Natural killer cell treated with Interleukin-12 subunit alpha and Interleukin-12 subunit beta and Interleukin-15 and Interleukin-18, amount 100 ng/mL, for 72 hours (primary cell): ENCODE results near the gene MACF1. TPM values are rescaled to one million over a fixed set of nuclear protein-coding genes. Genes with fewer than 3 reads are reported as not detected.

ENCODE experiments used
- ATAC-seq, 2 donors: fragments of 150-1000 bp; cut with Tn5 transposase in 1 of 2; sonication (Bioruptor Pico), chemical (Tn5 transposase) in 1 of 2; 2 replicates each; pipeline ENCODE4 v1.10.0; 2021
- DNase-seq: peaks from one replicate; pipeline ENCODE4 v3.0.0; 2022; ENCODE audit warnings: low spot score
- H3K27ac Mint-ChIP-seq, 2 donors: 1 replicate in 1 of 2; 2 replicates in 1 of 2; pipeline ENCODE4 v1.8.0; 2022; ENCODE audit warnings: mixed read lengths in 2 of 2, mild to moderate bottlenecking in 1 of 2, moderate library complexity in 1 of 2
- H3K27me3 Mint-ChIP-seq, 2 donors: 1 replicate in 1 of 2; 2 replicates in 1 of 2; pipeline ENCODE4 v1.8.0; 2022; ENCODE audit warnings: mixed read lengths in 2 of 2
- H3K36me3 Mint-ChIP-seq: one replicate; pipeline ENCODE4 v1.8.0; 2022; ENCODE audit warnings: mixed read lengths
- H3K4me1 Mint-ChIP-seq, 2 donors: 1 replicate in 1 of 2; 2 replicates in 1 of 2; pipeline ENCODE4 v1.8.0; 2022; ENCODE audit warnings: low read depth in 2 of 2, mixed read lengths in 2 of 2, mild to moderate bottlenecking in 1 of 2
- H3K4me3 Mint-ChIP-seq: one replicate; pipeline ENCODE4 v1.8.0; 2022; ENCODE audit warnings: mixed read lengths
- H3K9me3 Mint-ChIP-seq: 2 replicates; pipeline ENCODE4 v1.8.0; 2022; ENCODE audit warnings: mixed read lengths
- total RNA-seq, 2 donors: library from RNA; stranded (reverse); gene quantifications; one replicate each; pipeline ENCODE4 v1.2.3, GENCODE V29; 2022

MACF1 gene
- total RNA-seq, 2 donors from 2014 or later: 370 to 514 TPM

DNA sequence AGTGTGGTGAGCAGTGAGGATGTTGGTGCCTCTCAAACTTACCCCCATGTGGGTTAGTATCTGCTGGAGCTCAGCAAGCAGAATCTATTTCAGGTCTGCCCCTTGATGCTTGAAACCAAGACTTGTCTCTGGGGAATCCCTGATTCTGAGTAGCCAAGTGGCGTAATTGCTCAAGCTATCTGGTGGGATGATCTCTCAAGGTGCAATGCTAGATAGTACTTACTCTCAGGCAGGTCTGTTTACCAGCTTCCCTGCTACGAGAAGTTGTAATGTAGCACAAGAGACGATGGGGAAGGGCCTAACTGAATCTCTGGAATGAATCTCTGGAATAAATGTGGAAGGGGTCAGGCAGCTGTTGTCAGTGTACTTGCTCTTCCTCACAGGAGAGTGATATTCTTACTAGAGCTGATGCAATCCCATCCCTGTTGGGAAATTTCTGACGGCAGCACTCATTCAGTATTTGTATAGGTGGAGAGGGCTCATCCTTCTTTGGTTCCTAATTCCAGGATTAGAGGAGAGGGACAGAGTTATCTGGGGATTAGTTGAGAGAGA, 65.4 kb downstream of the MACF1 start:
- H3K4me3 Mint-ChIP-seq: peak overlapping the region; percentile 52
- H3K36me3 Mint-ChIP-seq: peaks cover 5% of the 10 kb centered on the region
- peaks cover 62 to 71% of the 10 kb centered on the region in 2 donors for H3K4me1 Mint-ChIP-seq
- DNase-seq (no peak), ATAC-seq (peak; percentile 21 to 62)
- H3K9me3 Mint-ChIP-seq: no peaks in the 10 kb centered on the region
- H3K27me3 Mint-ChIP-seq: no peaks in the 10 kb centered on the region
- H3K27ac Mint-ChIP-seq: peak overlapping the region; percentile 25 to 87

- Mint-ChIP-seq H3K9me3 (no peaks in the 10 kb centered on the region), H3K4me1 (peaks cover 58 to 66% of the 10 kb centered on the region in 2 donors), H3K27me3 (no peaks in the 10 kb centered on the region), H3K4me3 (peak overlapping the region; percentile 52), H3K27ac (peak overlapping the region; percentile 25 to 87), H3K36me3 (peaks cover 5% of the 10 kb centered on the region)
- DNase-seq (no peak), ATAC-seq (no peak)
Measured at GRCh38 chr1:39270368-39270767, 65.9 kb downstream of the MACF1 start.

- Mint-ChIP-seq H3K9me3 (no peaks in the 10 kb centered on the region), H3K27ac (peak overlapping the region; percentile 87 to 89), H3K4me3 (peak overlapping the region; percentile 51), H3K36me3 (peaks cover 5% of the 10 kb centered on the region), H3K27me3 (no peaks in the 10 kb centered on the region), H3K4me1 (peaks cover 56 to 58% of the 10 kb centered on the region in 2 donors)
- DNase-seq (no peak), ATAC-seq (peak; percentile 87 to 89)
Measured at GRCh38 chr1:39272027-39272797, 67.7 kb downstream of the MACF1 start.

GRCh38 chr1:39272798-39273469, 68.4 kb downstream of the MACF1 start:
- no peak for DNase-seq
- ATAC-seq: no peak
- Mint-ChIP-seq H3K4me3 (no peak overlapping the region), H3K27ac (peak overlapping the region; percentile 87 to 89), H3K36me3 (peaks cover 5% of the 10 kb centered on the region), H3K9me3 (no peaks in the 10 kb centered on the region), H3K27me3 (no peaks in the 10 kb centered on the region), H3K4me1 (peaks cover 60 to 62% of the 10 kb centered on the region in 2 donors)

DNA sequence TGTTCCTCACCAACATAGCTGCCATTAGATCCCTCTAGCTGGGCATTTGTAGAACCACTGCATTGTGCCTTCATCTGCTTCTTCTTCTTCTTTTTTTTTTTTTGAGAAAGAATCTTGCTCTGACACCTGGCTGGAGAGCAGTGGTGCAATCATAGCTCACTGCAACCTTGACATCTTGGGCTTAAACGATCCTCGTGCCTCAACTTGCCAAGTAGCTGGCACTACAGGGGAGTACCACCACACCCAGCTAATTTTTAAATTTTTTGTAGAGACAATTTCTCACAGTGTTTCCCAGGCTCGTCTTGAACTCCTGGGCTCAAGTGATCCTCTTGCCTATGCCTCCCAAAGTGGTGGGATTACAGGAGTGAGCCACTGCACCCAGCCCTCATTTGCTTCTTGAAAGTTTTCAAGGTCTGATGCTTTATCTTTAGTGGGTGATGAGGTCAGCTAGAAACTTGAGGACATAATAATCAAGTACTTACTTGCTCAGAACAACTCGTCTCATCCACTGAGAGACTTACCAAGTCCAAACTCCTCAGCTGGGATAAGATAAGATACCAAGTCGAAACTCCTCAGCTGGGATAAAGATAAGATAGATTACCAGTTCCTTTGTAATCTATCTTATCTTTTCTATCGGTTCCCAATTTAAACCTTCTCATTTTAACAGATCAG, 71.5 kb downstream of the MACF1 start:
- Mint-ChIP-seq H3K27ac (peak overlapping the region in 1 of 2 donors; percentile 8), H3K4me3 (no peak overlapping the region), H3K36me3 (no peaks in the 10 kb centered on the region), H3K4me1 (peaks cover 33 to 34% of the 10 kb centered on the region in 2 donors), H3K27me3 (no peaks in the 10 kb centered on the region), H3K9me3 (no peaks in the 10 kb centered on the region)
- no peak for ATAC-seq
- DNase-seq: no peak

DNA sequence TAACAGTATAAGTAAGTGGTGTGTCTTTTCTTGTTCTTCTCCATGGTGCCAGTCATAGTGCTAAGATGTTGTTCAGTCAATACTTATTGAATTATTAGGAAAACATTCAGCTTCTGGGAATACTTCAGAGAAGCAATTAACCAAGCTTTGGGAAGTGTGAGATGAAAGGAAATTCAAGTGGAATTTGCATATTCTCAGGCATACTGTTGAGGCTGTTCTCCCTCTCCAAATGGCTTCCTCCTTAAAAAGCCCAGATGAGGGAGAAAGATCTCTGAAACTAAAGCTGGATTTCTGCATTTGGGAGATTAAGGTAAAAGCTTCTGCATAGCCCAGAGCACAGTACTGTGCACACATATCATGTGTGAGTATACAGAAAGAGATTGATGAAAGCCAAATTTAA, 73.4 kb downstream of the MACF1 start:
- no peaks in the 10 kb centered on the region for H3K27me3 Mint-ChIP-seq
- DNase-seq (no peak), ATAC-seq (no peak)
- H3K4me1 Mint-ChIP-seq: peaks cover 19 to 21% of the 10 kb centered on the region in 2 donors
- no peaks in the 10 kb centered on the region for H3K9me3 Mint-ChIP-seq
- no peak overlapping the region for H3K4me3 Mint-ChIP-seq
- peak overlapping the region; percentile 28 to 40 for H3K27ac Mint-ChIP-seq
- peaks cover 7% of the 10 kb centered on the region for H3K36me3 Mint-ChIP-seq

DNA sequence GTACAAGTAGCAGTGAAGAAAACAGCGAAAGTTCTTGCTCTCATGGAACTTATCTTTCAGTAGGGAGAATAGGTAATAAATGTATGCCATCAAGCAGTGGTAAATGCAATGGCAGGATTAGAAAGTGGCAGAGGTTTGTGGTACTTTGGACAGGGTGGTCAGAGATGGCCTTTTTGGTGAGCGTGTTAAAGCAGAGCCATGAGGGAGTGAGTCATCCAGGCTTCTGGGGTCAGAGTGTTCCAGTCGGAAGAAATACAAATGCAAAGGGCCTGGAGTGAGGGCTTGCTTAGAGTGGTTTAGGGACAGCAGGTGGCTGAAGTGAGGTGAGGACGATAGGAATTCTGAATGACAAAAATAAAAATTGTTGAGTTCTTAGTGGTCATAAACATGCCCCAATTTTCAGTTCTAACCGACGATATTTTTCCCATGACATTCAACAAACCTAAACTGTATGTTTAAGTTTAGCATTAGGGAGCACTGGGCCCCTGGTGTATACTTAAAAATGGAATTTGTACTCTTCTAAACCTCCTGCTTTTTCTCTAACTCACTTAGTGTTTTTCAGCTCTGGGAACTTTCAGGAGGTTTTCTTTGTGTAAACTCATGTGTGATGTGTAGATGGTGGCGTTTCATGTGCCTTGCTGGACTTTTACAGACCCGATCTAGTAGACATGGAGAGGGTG, 78.2 kb downstream of the MACF1 start:
- no peaks in the 10 kb centered on the region for H3K27me3 Mint-ChIP-seq
- no peak overlapping the region for H3K4me3 Mint-ChIP-seq
- H3K9me3 Mint-ChIP-seq: no peaks in the 10 kb centered on the region
- ATAC-seq (no peak), DNase-seq (no peak)
- H3K4me1 Mint-ChIP-seq: peaks cover 7 to 9% of the 10 kb centered on the region in 2 donors
- peaks cover 26% of the 10 kb centered on the region for H3K36me3 Mint-ChIP-seq
- H3K27ac Mint-ChIP-seq: peak overlapping the region; percentile 27 to 58

DNA sequence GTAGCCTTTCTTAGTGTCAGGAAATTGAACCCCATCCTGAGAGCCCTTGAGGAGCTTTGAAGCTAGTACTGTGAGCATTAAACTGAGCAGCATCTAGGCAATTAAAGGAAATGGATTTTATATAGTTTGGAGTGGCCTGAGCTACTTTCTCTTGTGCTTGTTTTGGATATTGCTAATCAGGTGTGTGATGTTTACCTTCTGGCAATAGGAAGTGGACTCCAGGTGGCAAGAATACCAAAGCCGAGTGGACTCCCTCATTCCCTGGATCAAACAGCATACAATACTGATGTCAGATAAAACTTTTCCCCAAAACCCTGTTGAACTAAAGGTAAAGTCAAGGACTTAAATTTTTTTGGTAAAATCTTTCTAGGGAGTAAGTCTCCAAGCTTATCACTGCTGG, 79.4 kb downstream of the MACF1 start:
- peaks cover 27% of the 10 kb centered on the region for H3K36me3 Mint-ChIP-seq
- H3K4me3 Mint-ChIP-seq: no peak overlapping the region
- peak overlapping the region in 1 of 2 donors; percentile 56 for H3K27ac Mint-ChIP-seq
- H3K27me3 Mint-ChIP-seq: no peaks in the 10 kb centered on the region
- H3K4me1 Mint-ChIP-seq: peaks cover 3 to 5% of the 10 kb centered on the region in 2 donors
- DNase-seq: no peak
- no peak for ATAC-seq
- no peaks in the 10 kb centered on the region for H3K9me3 Mint-ChIP-seq

- Mint-ChIP-seq H3K36me3 (peaks cover 45% of the 10 kb centered on the region), H3K9me3 (no peaks in the 10 kb centered on the region), H3K4me1 (peaks cover 7 to 10% of the 10 kb centered on the region in 2 donors), H3K27me3 (no peaks in the 10 kb centered on the region), H3K4me3 (no peak overlapping the region), H3K27ac (no peak overlapping the region)
- DNase-seq (no peak), ATAC-seq (no peak)
Measured at GRCh38 chr1:39287541-39287940, 83.0 kb downstream of the MACF1 start.

- Mint-ChIP-seq H3K27me3 (no peaks in the 10 kb centered on the region), H3K4me3 (no peak overlapping the region), H3K27ac (peak overlapping the region in 1 of 2 donors; percentile 12), H3K4me1 (peaks cover 6 to 9% of the 10 kb centered on the region in 2 donors), H3K36me3 (peaks cover 44% of the 10 kb centered on the region), H3K9me3 (no peaks in the 10 kb centered on the region)
- no peak for DNase-seq
- no peak for ATAC-seq
Measured at GRCh38 chr1:39288735-39289465, 84.4 kb downstream of the MACF1 start.

GRCh38 chr1:39292401-39292800, 87.9 kb downstream of the MACF1 start:
- Mint-ChIP-seq H3K36me3 (peaks cover 56% of the 10 kb centered on the region), H3K4me3 (no peak overlapping the region), H3K4me1 (peaks cover 15 to 16% of the 10 kb centered on the region in 2 donors), H3K27me3 (no peaks in the 10 kb centered on the region), H3K27ac (no peak overlapping the region), H3K9me3 (no peaks in the 10 kb centered on the region)
- ATAC-seq (no peak), DNase-seq (no peak)

- no peaks in the 10 kb centered on the region for H3K27me3 Mint-ChIP-seq
- H3K4me1 Mint-ChIP-seq: peaks cover 15 to 16% of the 10 kb centered on the region in 2 donors
- no peak for DNase-seq
- ATAC-seq: no peak
- H3K9me3 Mint-ChIP-seq: no peaks in the 10 kb centered on the region
- H3K4me3 Mint-ChIP-seq: no peak overlapping the region
- H3K27ac Mint-ChIP-seq: peak overlapping the region in 1 of 2 donors; percentile 23
- H3K36me3 Mint-ChIP-seq: peaks cover 56% of the 10 kb centered on the region
Measured at GRCh38 chr1:39293375-39294070, 89.0 kb downstream of the MACF1 start.
